NCI-H146 treated with DMSO at 0.1 percent for 48 hours (cell line): ENCODE data around the gene HSP90AA1.
"Not testable (repeated sequence)": the region's sequence is repeated elsewhere in the genome, so short reads cannot be mapped to it uniquely, and the experiment has no call there.

Experiments used
- DNase-seq: peaks from one replicate; lab custom pipeline; 2025; ENCODE audit not compliant: unreplicated experiment; lab: John Stamatoyannopoulos, UW

Gene HSP90AA1

DNA sequence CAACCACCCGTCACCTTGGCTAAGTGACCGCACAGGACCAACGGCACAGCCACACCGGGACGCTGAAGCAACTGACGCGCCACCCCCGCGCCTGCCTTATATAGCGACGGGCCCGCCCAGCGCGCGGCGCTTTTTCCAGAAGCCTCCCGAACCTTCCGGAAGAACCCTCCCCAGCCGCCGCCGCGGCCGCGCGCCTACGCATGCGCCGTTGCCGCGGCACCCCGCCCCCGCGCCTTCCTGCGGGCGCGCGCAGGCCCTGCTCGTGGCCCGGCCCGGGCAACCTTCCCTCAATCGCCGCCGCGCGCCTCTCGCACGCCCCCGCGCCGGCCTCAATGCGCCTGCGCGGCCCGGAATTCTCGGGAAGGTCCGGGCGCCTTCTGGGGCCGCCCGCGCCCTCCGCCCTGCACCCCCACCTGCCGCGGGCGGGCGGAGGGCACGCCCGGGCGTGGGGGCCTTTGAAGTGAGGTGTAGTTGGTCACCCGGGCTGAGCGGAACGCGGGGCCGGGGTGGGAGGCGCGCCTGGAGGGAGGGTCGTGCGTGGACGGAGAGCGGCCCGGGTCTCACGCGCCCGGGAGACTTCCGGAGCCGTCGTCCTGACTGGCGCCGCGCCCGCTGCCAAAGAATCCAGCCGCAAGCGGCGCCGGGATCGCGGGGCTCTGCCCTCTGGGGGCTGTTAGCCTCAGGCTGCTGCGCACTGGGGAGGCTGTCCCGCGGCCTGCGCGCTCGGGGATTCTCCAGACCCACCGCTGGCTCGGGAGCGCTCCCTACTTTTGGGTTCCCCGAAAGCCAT is at the start of gene HSP90AA1:
Gene HSP90AA1 (minus strand): TSS at position 73 of the 790 bp plus-strand sequence. CDS start 666 bp downstream, outside the sequence.
- peak; percentile 52 for DNase-seq

DNA sequence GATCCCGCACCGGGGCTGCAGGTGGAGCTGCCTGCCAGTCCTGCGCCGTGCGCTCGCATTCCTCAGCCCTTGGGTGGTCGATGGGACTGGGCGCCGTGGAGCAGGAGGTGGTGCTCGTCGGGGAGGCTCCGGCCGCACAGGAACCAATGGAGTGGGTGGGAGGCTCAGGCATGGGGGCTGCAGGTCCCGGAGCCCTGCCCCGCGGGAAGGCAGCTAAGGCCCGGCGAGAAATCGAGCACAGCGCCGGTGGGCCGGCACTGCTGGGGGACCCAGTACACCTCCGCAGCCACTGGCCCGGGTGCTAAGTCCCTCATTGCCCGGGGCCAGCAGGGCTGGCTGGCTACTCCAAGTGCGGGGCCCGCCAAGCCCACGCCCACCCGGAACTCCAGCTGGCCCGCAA is 48.6 kb upstream of the HSP90AA1 start:
- DNase-seq = not testable (repeated sequence)

DNA sequence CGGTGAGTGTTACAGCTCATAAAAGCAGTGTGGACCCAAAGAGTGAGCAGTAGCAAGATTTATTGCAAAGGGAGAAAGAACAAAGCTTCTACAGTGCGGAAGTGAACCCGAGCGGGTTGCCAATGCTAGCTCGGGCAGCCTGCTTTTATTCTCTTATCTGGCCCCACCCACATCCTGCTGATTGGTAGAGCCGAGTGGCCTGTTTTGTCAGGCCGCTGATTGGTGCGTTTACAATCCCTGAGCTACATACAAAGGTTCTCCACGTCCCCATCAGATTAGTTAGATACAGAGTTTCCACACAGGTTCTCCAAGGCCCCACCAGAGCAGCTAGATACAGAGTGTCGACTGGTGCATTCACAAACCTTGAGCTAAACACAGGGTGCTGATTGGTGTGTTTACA is 47.9 kb upstream of the HSP90AA1 start:
- not testable (repeated sequence) for DNase-seq

DNA sequence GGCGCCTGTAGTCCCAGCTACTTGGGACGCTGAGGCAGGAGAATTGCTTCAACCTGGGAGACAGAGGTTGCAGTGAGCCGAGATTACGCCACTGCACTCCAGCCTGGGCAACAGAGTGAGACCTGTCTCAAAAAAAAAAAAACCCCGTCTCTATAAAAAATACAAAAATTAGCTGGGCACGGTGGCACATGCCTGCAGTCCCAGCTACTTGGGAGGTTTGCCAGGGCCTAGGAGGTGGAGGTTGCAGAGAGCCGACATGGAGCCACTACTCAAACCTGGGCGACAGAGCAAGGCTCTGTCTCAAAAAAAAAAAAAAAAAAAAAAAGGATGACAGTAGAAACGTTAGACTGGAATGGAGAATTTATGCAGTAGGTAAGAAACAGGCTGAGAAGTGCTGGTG is 47.2 kb upstream of the HSP90AA1 start:
- not testable (repeated sequence) for DNase-seq

DNA sequence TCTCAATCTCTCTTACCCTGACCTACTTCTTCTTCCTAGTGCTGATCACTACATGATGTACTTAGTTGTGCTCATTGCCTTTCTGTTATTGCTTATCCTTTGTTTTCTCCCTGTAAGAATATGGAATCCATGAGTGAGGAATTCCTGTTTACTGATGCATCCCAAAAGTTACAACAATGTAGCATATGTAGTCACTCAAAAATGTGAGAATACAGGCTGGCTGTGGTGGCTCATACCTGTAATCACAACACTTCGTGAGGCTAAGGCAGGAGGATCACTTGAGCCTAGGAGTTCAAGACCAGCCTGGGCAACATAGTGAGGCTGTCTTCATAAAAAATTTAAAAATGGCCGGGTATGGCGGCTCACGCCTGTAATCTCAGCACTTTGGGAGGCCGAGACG is 44.9 kb upstream of the HSP90AA1 start:
- DNase-seq = no peak

DNA sequence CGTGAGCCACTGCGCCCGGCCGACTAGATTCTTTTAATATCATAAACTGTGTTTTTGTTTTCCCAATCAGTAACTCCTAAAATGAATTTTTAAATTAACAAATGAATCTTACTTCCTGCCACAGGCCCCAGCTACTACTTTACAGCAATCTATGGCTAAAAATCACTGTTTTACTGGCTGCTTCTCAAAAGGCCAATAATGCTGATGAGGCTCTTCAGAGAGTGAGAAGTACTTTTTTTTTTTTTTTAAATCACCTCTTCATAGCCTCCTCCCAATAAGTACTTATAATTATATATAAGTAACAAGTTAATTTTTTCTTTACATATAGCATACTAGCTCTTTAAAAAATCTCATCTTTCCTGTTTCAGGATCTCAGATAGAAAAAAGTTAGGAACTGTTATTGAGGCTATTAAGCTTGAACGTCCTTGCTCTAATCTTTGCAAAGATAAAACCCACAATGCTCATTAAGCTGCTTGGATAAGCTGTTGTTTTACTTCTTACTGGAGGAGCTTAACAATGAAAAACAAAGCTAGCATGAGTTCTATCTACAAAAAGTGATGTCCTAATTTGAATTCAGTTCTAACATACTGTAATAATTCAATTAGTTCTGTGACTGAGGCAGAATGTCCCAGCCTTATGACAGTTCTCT is 40.1 kb upstream of the HSP90AA1 start:
- DNase-seq = no peak

DNA sequence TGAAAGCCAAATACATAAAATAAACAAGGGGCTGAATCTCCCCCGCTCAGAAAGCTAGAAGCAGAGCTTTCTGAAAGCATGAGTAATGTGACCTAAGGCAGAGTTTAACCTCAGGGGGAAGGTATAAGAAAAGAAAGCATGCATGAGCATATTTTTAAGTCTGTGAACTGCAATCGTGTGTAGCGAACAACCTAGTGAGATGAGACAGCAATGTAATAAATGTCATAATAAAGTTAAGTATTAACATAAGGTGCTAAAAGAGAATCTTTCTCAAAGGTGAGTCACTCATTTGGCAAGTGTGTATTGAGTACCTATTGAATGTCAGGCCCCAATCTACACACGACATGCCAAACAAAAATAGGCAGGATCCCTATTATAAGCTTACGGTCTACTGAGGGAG is 38.7 kb upstream of the HSP90AA1 start:
- no peak for DNase-seq

DNA sequence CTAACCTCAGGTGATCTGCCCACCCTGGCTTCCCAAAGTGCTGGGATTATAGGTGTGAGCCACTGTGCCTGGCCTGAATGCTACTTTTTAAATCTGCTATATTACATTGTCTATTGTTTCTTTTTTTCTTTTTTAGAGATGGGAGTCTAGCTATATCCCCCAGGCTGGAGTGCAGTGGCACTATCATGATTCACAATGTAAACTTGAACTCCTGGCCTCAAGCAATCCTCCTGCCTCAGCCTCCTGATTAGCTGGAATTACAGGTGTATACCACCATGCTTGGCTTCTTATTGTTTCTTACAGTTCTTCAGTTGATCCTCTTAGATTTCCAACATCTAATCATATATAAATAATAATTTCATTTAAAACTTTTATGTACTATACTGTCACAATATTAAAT is 37.6 kb upstream of the HSP90AA1 start:
- no peak for DNase-seq

DNA sequence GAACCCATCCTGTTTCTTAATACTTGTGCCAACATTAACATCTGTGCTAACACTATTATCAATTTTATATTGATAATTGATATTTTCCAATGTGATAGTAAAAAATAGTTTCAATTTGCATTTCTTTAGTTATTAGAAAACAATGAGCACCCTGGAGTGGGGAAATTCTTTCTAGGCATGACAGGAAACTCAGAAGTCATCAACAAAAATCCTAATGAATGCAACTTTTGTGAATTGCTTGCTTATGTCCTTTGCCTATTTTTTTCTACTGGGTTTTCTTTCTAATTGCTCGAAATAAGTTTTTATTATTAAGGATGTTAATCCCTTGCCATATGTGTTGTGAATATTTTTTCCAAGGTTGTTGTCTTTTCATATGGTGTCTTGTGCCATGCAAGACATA is 34.7 kb upstream of the HSP90AA1 start:
- DNase-seq = no peak

DNA sequence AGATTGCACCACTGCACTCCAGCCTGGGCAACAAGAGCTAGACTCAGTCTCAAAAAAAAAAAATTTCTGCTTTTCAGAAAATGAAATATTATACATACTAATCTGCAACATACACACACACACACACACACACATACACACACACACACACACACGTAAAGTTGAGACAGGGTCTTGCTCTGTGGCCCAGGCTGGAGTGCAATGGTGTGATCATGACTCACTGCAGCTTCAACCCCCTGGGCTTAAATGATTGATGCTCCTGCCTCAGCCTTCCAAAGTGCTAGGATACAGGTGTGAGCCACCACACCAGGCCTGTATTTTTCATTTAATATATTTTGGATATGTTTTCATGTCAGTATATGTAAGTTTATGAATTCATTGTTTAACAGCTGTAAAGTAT is 34.0 kb upstream of the HSP90AA1 start:
- no peak for DNase-seq

DNA sequence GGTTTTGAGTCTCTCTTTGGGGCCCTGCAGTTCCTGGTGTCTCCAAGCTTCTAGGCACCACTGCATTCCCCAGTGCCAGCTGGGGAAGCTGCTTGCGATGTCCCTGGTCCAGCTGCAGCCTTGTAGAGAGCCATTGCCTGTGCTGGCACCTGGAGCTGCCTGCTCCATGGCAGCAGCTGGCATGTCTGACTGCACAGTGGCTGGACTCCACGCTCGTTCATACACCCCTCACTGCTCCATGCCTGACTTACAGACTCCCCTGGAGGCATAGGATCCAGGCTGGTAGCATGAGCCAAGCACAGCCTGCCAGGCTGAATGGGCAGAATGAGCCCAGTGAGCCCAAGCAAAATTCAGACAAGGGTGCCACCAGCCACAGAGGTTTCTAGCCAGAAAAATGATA is 31.0 kb upstream of the HSP90AA1 start:
- no peak for DNase-seq

DNA sequence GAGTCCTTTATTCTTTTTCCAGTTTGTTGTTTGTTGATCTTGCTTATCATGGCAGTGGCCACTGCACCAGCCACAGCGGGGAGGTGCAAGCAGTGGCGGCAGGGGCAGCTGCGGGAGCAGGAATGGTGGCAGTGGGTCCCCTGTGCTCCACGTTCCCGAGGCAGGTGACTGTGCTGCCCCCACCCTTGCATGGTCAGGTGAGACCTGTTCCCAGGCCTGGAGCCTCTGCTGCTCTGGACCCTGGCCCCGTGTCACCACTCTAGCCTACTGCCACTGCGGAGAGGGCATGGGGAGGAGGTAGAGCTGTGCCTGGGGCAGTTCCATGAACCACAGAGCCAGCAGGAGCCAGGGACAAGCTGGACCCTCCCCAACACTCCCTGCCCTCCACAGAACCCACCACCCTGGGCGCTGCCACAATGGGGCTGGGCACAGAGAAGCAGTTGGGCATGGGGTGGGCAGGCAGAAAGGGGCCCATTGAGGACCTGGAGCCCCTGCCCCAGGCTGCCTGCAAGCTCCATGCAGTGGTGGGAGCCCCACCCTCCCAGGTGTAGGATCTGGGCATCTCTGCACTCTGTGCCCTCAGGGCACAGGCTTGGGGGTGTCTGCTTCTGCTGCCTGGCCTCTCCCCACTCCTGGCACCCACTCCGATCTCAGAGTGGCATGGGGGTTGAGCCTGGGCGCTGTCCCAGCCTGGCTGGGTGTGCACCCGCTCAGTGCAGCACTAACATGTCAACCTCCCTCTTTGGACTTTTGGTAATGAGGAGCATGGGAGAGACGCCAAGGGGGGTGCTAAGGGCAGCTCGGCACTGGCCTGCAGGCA is 29.7 kb upstream of the HSP90AA1 start:
- no peak for DNase-seq

DNA sequence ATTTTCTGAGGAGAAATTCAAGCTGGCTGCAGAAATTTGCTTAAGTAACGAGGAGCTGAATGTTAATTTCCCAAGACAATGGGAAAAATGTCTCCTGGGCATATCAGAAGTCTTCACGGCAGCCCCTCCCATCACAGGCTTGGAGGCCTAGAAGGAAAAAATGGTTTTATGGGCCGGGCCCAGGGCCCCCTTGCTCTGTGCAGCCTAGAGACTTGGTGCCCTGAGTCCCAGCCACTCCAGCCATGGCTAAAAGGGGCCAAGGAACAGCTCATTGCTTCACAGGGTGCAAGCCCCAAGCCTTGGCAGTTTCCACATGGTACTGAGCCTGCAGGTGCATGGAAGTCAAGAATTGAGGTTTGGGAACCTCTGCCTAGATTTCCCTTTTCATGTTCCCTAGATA is 24.3 kb upstream of the HSP90AA1 start:
- DNase-seq = no peak

DNA sequence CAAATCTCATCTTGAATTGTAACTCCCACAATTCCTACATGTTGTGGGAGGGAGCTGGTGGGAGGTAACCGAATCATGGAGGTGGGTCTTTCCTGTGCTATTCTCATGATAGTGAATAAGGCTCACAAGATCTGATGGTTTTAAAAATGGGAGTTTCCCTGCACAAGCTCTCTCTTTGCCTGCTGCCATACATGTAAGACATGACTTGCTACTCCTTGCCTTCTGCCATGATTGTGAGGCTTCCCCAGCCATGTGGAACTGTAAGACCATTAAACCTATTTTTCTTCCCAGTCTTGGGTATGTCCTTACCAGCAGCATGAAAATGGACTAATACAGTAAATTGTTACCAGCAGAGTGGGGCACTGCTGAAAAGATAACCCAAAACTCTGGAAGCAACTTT is 22.5 kb upstream of the HSP90AA1 start:
- not testable (repeated sequence) for DNase-seq

DNA sequence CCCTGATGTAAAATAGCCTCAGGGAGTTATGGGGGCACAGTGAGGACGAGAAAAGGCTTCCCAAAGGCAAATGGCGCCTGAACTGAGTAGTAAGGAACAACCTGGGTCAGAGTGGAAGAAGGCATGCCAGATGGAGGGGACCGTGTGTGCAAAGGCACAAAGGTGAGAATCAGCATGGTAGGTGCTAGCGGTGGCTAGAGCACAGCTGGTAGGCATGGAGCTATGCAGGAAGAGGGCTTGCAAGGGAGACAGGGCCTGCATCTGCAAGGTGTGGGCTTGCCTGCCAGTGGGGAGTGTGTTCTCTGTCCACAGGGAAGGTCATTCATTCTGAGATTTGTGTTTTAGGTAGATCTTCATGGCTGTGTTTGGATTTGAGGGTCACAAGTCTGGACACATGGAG is 18.5 kb upstream of the HSP90AA1 start:
- no peak for DNase-seq

DNA sequence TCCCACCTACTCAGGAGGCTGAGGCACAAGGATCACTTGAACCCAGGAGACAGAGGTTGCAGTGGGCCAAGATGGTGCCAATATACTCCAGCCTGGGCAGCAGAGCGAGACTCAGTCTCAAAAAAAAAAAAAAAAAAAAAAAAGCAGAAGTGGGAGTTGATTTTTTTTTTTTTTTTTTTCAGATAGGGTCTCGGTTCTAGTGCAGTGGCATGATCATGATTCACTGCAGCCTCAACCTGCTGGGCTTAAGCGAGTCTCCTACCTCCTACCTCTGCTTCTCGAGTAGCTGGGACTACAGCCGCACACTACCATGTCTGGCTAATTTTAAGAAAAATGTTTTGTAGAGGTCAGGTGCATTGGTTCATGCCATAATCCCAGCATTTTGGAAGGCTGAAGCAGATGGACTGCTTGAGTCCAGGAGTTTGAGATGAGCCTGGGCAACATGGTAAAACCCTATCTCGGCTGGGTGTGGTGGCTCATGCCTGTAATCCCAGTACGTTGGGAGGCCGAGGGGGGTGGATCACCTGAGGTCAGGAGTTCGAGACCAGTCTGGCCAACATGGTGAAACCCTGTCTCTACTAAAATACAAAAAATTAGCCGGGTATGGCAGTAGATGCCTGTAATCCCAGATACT is 16.3 kb upstream of the HSP90AA1 start:
- no peak for DNase-seq

DNA sequence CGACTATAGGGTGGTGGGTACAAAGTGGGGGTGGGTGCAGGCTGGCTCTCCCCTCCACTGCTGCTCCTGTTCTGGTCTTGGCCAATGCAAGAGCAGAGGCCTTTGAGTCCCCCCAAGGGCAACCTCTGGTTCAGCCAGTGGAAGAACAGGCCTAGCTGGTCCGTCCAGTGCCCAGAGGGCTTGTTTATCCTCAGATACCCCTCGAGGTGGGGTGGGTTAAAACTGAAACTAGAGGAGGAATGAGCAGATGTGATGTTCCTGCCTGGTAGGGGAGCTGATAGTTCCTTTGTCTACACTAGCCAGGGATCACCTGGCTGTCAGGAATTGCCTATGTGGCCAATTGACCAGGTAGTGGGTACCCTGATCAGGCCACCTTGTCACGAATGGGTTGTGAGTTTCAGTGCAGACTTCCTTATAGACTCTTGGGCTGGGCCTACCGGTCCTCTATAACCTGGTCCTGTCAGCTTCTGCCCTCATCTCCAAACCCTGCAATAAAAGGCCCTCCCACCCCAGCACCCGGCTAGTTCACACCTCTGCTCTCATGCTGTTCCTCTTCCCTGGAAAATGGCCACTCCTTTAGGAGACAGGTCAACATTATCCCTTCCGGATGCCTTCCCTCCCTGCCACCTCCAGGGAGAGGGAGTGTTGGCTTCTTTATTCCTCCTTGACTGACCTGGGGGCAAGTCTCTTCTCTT is 10.7 kb upstream of the HSP90AA1 start:
- DNase-seq = no peak

DNA sequence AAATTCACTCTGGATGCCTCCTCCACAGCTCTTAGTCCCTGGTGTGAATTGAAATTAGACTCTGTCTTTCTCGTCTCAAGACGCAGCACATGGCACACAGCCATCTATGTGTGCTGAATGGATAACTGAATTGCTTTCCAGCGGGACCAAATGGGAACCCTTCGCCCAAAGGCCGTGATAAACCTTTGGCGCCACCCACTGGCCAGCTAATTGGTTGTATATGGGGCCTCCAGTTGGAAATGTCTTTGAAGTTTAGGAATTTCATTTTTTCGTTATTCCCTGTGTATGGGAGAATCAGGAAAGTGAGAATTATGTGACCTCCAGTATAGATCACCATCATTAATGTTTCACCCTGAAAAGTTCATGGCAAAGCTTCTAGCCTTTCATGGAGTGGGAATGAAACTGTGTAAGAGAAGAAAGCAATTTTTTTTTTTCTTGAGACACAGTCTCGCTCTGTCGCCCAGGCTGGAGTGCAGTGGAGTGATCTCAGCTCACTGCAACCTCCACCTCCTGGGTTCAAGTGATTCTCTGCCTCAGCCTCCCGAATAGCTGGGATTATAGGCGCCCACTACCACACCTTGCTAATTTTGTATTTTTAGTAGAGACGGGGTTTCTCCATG is 9.8 kb upstream of the HSP90AA1 start:
- peak; percentile 5 for DNase-seq

DNA sequence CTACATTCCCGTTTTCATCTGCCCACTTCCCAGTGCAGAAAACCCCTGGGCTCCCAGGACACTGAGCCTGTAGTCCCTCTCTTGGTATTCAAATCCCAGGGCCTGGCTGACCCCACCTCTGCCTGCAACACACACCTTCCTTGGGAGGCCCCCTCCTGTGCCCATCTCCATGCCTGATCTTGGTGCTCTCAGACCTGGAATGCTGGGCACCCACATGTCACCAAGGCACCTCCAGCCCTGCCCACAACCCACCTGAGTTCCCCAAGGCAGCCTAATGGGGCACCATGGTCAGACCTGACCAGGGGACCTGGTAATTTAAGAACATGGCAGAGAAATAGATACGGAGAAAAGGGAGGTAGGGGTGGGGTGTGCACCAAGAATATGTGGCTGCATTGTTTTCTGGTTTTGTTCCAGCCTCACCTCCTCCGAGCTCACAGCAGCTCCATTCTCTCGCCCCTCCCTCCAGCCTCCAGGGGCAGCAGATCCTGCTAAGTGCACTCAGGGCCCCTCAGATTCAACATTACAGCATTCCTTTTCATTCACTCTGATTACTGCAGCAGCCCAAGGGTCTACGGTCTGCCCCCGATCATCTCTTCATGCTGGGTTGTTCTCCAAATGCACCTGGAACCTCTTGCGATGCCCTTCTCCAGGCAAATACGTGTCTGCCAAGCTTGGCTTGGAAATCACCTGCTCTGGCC is 9.2 kb upstream of the HSP90AA1 start:
- no peak for DNase-seq
